Natural killer cell treated with Interleukin-12 subunit alpha and Interleukin-12 subunit beta and Interleukin-15 and Interleukin-18, amount 100 ng/mL, for 72 hours (primary cell): ENCODE results near the gene H6PD. TPM values are rescaled to one million over a fixed set of nuclear protein-coding genes. Genes with fewer than 3 reads are reported as not detected.

Experiments used
- total RNA-seq, 2 donors: library from RNA; stranded (reverse); gene quantifications; one replicate each; pipeline ENCODE4 v1.2.3, GENCODE V29; 2022

Gene H6PD
- total RNA-seq, 2 donors from 2014 or later = 14.1 to 15.1 TPM

Other genes with a start within 250 kb of the H6PD start
- gene SLC2A7, start 208.4 kb upstream of the H6PD start, total RNA-seq = not detected
- gene SLC2A5, start 165.1 kb upstream of the H6PD start, total RNA-seq = not detected
- gene GPR157, start 105.7 kb upstream of the H6PD start, total RNA-seq = 1 to 10 TPM; 1.6 to 2.9 TPM
- gene SPSB1, start 58.1 kb downstream of the H6PD start, total RNA-seq = 1 to 10 TPM in 1 of 2 donors, under 1 TPM in 1; 0.78 to 1.4 TPM